Ascending aorta (tissue), 2 donors: ENCODE results near the gene ADGRD2. TPM values are rescaled to one million over a fixed set of nuclear protein-coding genes. Genes with fewer than 3 reads are reported as not detected.

Experiments
- DNase-seq, 2 donors: peaks; one replicate each; pipeline ENCODE4 v3.0.0-alpha.2; 2019; ENCODE audit warnings: low spot score in 2 of 2
- H3K27ac ChIP-seq, 2 donors: fragments of 200-600 bp; sonication (generic); one replicate each; pipeline ENCODE4 v1.5.1; 2016 to 2017; ENCODE audit warnings: mild to moderate bottlenecking in 1 of 2
- H3K27me3 ChIP-seq: fragments of 200-600 bp; sonication (generic); one replicate; pipeline ENCODE4 v1.5.1; 2017
- H3K36me3 ChIP-seq, 2 donors: fragments of 200-600 bp; sonication (generic); one replicate each; pipeline ENCODE4 v1.5.1; 2016
- H3K4me1 ChIP-seq, 2 donors: fragments of 200-600 bp; sonication (generic); one replicate each; pipeline ENCODE4 v1.5.1; 2016 to 2017; ENCODE audit warnings: mild to moderate bottlenecking in 1 of 2
- H3K4me3 ChIP-seq, 2 donors: fragments of 200-600 bp; sonication (generic); one replicate each; pipeline ENCODE4 v1.5.1; 2016 to 2017; ENCODE audit warnings: mild to moderate bottlenecking in 1 of 2
- H3K9me3 ChIP-seq, 2 donors: fragments of 200-600 bp; sonication (generic); one replicate each; pipeline ENCODE4 v1.5.1; 2016
- intact Hi-C: fragments of 100-400 bp; cut with DNase I; formaldehyde crosslinking; loops from one replicate; pipeline ENCODE4 v1.15.1; 2023
- total RNA-seq: library from RNA; depleted of rRNA; stranded (reverse); fragments of >200 nt; gene quantifications from one replicate; pipeline ENCODE4 v1.1.0, GENCODE V29; 2016
- TF ChIP-seq, protein P1 (sequence below), 3 experiments: fragments of 200-600 bp in 2 of 3; fragments of 450-650 bp in 1 of 3; sonication (generic) in 2 of 3; IDR thresholded peaks; one replicate each; pipeline ENCODE4 v1.5.1; 2016 to 2019; ENCODE audit warnings: antibody characterized with exemption in 3 of 3, mild to moderate bottlenecking in 1 of 3, moderate library complexity in 1 of 3

ADGRD2 gene
- total RNA-seq, 1 donor from 2014 or later, result not detected

DNA sequence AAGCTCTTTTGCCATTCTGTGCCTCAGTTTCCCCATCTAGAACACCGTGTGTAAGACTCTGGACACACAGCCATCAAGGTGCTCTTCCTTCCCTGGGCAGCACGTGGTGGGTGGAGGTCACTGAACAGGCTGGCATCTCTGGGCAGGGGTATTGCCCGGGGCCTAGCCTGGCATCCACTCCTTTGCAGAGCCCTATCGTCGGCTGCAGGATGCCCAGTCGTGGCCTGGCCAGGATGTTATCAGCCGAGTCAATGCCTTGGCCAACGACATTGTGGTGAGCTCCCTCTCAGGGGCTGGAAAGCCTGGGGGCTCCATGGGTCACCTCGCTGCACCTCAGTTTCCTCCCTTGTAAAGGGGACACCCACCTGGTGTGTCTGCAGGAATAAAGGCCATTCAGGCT is 4.0 kb downstream of the ADGRD2 start:
- no peak overlapping the region for H3K4me3 ChIP-seq
- no peak overlapping the region for H3K27ac ChIP-seq
- intact Hi-C loops, result no loop called here
- no peaks in the 10 kb centered on the region for H3K27me3 ChIP-seq
- DNase-seq, result no peak
- no peaks in the 10 kb centered on the region for H3K36me3 ChIP-seq
- no peaks in the 10 kb centered on the region for H3K9me3 ChIP-seq
- TF ChIP-seq, protein P1, sequence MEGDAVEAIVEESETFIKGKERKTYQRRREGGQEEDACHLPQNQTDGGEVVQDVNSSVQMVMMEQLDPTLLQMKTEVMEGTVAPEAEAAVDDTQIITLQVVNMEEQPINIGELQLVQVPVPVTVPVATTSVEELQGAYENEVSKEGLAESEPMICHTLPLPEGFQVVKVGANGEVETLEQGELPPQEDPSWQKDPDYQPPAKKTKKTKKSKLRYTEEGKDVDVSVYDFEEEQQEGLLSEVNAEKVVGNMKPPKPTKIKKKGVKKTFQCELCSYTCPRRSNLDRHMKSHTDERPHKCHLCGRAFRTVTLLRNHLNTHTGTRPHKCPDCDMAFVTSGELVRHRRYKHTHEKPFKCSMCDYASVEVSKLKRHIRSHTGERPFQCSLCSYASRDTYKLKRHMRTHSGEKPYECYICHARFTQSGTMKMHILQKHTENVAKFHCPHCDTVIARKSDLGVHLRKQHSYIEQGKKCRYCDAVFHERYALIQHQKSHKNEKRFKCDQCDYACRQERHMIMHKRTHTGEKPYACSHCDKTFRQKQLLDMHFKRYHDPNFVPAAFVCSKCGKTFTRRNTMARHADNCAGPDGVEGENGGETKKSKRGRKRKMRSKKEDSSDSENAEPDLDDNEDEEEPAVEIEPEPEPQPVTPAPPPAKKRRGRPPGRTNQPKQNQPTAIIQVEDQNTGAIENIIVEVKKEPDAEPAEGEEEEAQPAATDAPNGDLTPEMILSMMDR (IDR thresholded peaks at IDR 0.05), result no peak
- no peaks in the 10 kb centered on the region for H3K4me1 ChIP-seq

DNA sequence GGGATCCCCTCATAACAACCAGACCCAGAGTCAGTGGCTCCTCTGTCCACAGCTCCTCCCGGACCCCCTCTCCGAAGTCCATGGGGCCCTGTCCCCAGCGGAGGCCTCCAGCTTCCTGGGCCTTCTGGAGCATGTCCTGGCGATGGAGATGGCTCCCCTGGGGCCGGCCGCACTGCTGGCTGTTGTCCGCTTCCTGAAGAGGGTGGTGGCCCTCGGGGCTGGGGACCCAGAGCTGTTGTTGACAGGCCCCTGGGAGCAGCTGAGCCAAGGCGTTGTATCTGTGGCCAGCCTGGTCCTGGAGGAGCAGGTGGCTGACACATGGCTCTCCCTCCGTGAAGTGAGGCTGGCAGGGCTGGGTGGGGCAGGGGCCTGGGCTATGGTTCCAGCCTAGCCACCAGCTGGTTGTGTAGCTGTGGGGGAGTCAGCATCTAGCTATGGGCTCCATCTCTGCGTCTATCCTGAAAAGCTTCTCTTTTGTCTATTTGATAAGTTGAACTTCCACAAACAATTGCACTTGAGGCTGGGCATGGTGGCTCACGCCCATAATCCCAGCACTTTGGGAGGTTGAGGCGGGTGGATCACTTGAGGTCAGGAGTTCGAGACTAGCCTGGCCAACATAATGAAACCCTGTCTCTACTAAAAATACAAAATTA is 4.7 kb downstream of the ADGRD2 start:
- H3K9me3 ChIP-seq, result no peaks in the 10 kb centered on the region
- no peaks in the 10 kb centered on the region for H3K36me3 ChIP-seq
- TF ChIP-seq, protein P1 (IDR thresholded peaks at IDR 0.05), result no peak
- no peak overlapping the region for H3K4me3 ChIP-seq
- no peaks in the 10 kb centered on the region for H3K27me3 ChIP-seq
- intact Hi-C loops, result no loop called here
- H3K27ac ChIP-seq, result no peak overlapping the region
- DNase-seq, result no peak
- no peaks in the 10 kb centered on the region for H3K4me1 ChIP-seq

DNA sequence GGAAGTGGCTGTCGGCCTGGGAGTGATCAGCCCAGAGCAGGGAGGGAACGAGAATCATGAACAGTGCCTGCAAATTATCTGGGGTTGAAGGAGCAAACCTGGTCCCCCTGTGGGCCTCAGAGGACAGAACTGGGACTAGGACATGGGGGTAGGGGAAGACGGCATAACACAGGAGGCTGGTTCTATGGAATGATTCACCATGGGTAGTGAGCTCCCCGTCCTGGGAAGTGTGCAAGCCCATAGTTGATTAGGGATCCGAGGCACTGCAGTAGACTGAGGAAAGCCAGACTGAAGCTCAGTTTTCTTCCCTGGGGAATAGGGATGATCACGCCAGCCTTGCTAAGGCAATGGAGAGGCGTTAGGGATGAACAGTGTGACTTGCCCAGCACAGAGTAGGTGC is 5.6 kb downstream of the ADGRD2 start:
- no peak for DNase-seq
- Histone ChIP-seq H3K27ac (no peak overlapping the region), H3K9me3 (no peaks in the 10 kb centered on the region), H3K36me3 (no peaks in the 10 kb centered on the region), H3K4me1 (no peaks in the 10 kb centered on the region), H3K27me3 (no peaks in the 10 kb centered on the region), H3K4me3 (no peak overlapping the region)
- intact Hi-C loops, result no loop called here
- TF ChIP-seq, protein P1 (IDR thresholded peaks at IDR 0.05), result no peak

DNA sequence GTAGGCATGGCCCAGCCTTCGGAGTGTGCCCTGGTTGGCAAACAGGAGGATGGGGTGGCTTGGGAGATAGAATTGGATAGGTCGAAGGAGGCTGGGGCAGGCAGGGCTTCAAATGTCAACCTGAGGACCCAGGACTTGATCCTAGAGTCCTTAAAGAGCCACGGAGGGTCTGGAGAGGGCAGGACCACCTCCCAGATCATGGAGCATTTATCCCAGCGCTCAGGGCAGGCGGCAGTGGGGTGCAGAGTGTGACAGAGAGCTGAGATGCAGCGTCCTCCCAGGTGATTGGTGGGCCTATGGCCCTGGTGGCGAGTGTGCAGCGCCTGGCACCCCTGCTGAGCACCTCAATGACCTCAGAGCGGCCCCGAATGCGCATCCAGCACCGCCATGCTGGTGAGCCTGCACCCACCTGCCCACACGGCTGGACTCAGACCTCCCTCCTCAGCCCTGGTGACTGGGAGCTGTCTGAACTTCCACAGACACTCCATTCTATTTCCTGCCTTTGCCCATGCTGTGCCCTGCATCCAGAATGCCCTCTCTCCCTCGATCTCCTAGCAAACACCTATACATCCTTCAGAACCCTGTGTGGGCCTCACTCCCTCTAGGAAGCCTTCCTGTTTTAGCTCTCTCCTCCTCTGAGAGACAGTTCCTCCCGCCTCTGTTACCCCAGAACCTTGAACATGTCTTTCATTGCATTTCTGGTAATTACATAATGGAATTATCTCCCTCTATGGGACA is 6.3 kb downstream of the ADGRD2 start:
- TF ChIP-seq, protein P1 (IDR thresholded peaks at IDR 0.05), result no peak
- no peaks in the 10 kb centered on the region for H3K27me3 ChIP-seq
- no peaks in the 10 kb centered on the region for H3K4me1 ChIP-seq
- no peak overlapping the region for H3K4me3 ChIP-seq
- H3K9me3 ChIP-seq, result no peaks in the 10 kb centered on the region
- intact Hi-C loops, result no loop called here
- DNase-seq, result no peak
- no peak overlapping the region for H3K27ac ChIP-seq
- H3K36me3 ChIP-seq, result no peaks in the 10 kb centered on the region

DNA sequence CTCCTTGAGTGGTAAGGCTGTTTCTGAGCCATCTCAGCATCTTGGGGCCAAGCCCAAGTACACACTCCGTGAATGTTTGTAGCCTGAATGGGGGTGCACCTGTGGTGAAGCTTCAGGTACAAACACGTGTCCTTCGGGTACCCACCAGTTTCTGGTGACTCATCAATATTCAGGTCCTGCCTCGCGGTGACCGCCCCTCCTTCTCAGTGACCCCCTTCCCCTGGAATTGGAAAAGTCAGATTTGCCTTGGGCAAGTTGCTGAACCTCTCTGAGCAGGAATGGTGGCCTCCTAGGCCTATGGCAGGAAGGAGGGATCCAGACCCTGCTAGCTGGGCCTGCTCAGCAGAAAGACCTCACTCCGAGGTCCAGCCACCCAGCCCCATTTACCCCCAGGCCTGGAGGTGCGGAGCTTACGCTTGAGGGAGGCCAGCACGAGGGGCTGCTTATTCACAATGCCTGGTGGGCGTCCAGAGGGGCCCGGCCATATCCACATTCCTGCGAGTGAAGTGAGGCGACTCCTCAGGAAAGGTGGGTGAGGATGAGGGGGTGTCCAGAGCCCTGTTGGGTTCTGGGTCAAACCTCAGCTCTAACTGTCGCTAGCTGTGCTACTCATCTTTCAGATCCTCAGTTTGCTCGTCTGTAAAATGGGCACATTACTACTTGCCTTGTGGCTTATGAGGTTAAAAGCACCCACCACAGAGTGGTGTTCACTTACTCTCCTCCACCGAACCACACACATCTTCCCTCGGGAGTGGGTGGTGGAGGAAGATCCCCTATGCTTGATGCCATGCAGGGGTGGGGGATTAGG is 7.0 kb downstream of the ADGRD2 start:
- intact Hi-C loops, result no loop called here
- DNase-seq, result no peak
- Histone ChIP-seq H3K27ac (no peak overlapping the region), H3K27me3 (no peaks in the 10 kb centered on the region), H3K4me3 (no peak overlapping the region), H3K36me3 (no peaks in the 10 kb centered on the region), H3K9me3 (no peaks in the 10 kb centered on the region), H3K4me1 (no peaks in the 10 kb centered on the region)
- TF ChIP-seq, protein P1 (IDR thresholded peaks at IDR 0.05), result no peak
